Heart left ventricle (tissue), 16 donors: ENCODE measurements around the gene SAP30L. TPM values are rescaled to one million over a fixed set of nuclear protein-coding genes. Genes with fewer than 3 reads are reported as not detected.

Experiments
- ATAC-seq, 4 donors: fragments of 200-7000 bp; cut with Tn5 transposase; one replicate each; pipeline ENCODE4 v1.9.1; 2020 to 2022; ENCODE audit warnings: moderate library complexity in 4 of 4, mild to moderate bottlenecking in 3 of 4, moderate number of reproducible peaks in 1 of 4
- DNase-seq, 5 donors: peaks; one replicate each; pipeline ENCODE4 v3.0.0-alpha.2; 2020
- H3K27ac ChIP-seq, 12 donors: fragments of 200-600 bp; sonication (generic) in 4 of 12; one replicate each; pipeline versions ENCODE4 v1.5.0 to v1.8.0; 2016 to 2022; ENCODE audit warnings: mild to moderate bottlenecking in 2 of 12
- H3K27me3 ChIP-seq, 9 donors: fragments of 200-600 bp; sonication (generic) in 2 of 9; one replicate each; pipeline versions ENCODE4 v1.5.1 to v1.8.0; 2016 to 2022; ENCODE audit warnings: mild to moderate bottlenecking in 3 of 9
- H3K36me3 ChIP-seq, 9 donors: fragments of 200-600 bp; sonication (generic) in 2 of 9; one replicate each; pipeline versions ENCODE4 v1.5.0 to v1.8.0; 2018 to 2022; ENCODE audit warnings: mild to moderate bottlenecking in 2 of 9
- H3K4me1 ChIP-seq, 12 donors: fragments of 200-600 bp; sonication (generic) in 4 of 12; one replicate each; pipeline versions ENCODE4 v1.5.0 to v1.8.0; 2016 to 2022; ENCODE audit warnings: mild to moderate bottlenecking in 3 of 12
- H3K4me3 ChIP-seq, 12 donors: fragments of 200-600 bp; sonication (generic) in 4 of 12; one replicate each; pipeline versions ENCODE4 v1.5.0 to v1.8.0; 2017 to 2022; ENCODE audit warnings: mild to moderate bottlenecking in 9 of 12, moderate library complexity in 4 of 12
- H3K9me3 ChIP-seq, 12 donors: fragments of 200-600 bp; sonication (generic) in 4 of 12; one replicate each; pipeline versions ENCODE4 v1.5.0 to v1.8.0; 2016 to 2022; ENCODE audit warnings: mild to moderate bottlenecking in 1 of 12
- CTCF ChIP-seq, 12 donors: fragments of 200-600 bp; sonication (generic) in 4 of 12; IDR thresholded peaks; one replicate each; pipeline versions ENCODE4 v1.5.0 to v1.8.0; 2018 to 2022; ENCODE audit warnings: antibody characterized with exemption in 12 of 12, mild to moderate bottlenecking in 5 of 12
- POLR2A ChIP-seq, 2 donors: fragments of 450-650 bp; IDR thresholded peaks; one replicate each; pipeline ENCODE4 v1.6.1; 2017; ENCODE audit warnings: antibody characterized with exemption in 2 of 2, mild to moderate bottlenecking in 2 of 2, moderate library complexity in 2 of 2
- WGBS, 4 donors: extraction: QIAGEN DNeasy Blood & Tissue Kit in 2 of 4; methylation state at CpG; one replicate each; pipeline versions ENCODE4 v1.1.5 to v1.1.7; 2013 to 2018; 5-methylcytosine and 5-hydroxymethylcytosine counted together
- intact Hi-C, 10 donors: fragments of 100-400 bp; cut with DNase I; formaldehyde crosslinking; loops; one replicate each; pipeline versions ENCODE4 v1.11.1 to v1.14.2; 2022
- polyA plus RNA-seq, 2 donors: library from polyadenylated mRNA; stranded (reverse); fragments of 200-250 nt; gene quantifications; one replicate each; pipeline ENCODE4 v1.2.3, GENCODE V29; 2013
- total RNA-seq, 9 donors: library from RNA; depleted of rRNA in 2 of 9; stranded (reverse); fragments of >200 nt in 2 of 9; fragmentation: NEBNext Ultra II Directional in 3 of 9; extraction: Animal tissue kit (Norgen Biotek cat#: 25700) in 3 of 9; gene quantifications; one replicate each; pipeline versions ENCODE4 v1.1.0 to v1.2.4, GENCODE V29; 2016 to 2023
- donor health status: ischemic (EF 13 %, LVEDD 7.1; RV severe dilation, severe dysfunction).
- donor health status: healthy with polysubstance abuse.
- donor health status: DM: no; HTN: yes; CAD: no.
- donor health status: DM: no; HTN: no; CAD: no.
- donor health status: ischemic (EF 25% LVEDD 6.9; RV normal size, moderate dysfunction).
- donor health status: ischemic (EF 25% LVEDD 5.7; RV mildly dilated, moderate dysfunction).
- donor health status: healthy.
- donor health status: DM: yes; HTN: yes; CAD: no.
- donor health status: ischemic (EF 35%, LVEDD 5.7; RV mildly dilated, moderate dysfunction).
- donor health status: nonischemic (EF 11% LVEDD 7.7; RV severe dilation, severe dysfunction).
- donor health status: DM: yes; HTN: yes; CAD: no.
- donor health status: PGD.
- donor health status: ischemic (EF 29% LVEDD 5.4; RV normal size, mild dysfunction).
- donor health status: nonischemic (EF 23%, LVEDD 6.1; RV moderate dilation, normal function).

The SAP30L gene
- total and polyA plus RNA-seq, 11 donors = 19.7 to 55.5 (median 37.4) TPM

GRCh38 chr5:154400678-154401077 is 45.1 kb upstream of the SAP30L start:
- Histone ChIP-seq H3K27ac (no peak overlapping the region), H3K36me3 (no peaks in the 10 kb centered on the region), H3K4me3 (no peak overlapping the region), H3K27me3 (no peaks in the 10 kb centered on the region), H3K4me1 (peaks cover 0 to 17% (median 8%) of the 10 kb centered on the region in 12 donors), H3K9me3 (no peaks in the 10 kb centered on the region)
- intact Hi-C loops = loop anchor here in 7 of 10 donors (5.0 to 10.0 kb wide), 7 partner anchors 66 to 426 kb away; partner anchors contain the start of gene GALNT10 (in 1 of the 7)
- no peak for TF ChIP-seq POLR2A (IDR thresholded peaks at IDR 0.05)
- TF ChIP-seq CTCF (IDR thresholded peaks at IDR 0.05) = no peak
- DNase-seq = no peak
- ATAC-seq = no peak
- 74 to 82% (median 78%) methylated on average over 2 to 3 of the region's 3 CpGs for WGBS, 4 donors

- no peak overlapping the region for H3K27ac ChIP-seq
- no peak overlapping the region for H3K4me3 ChIP-seq
- TF ChIP-seq POLR2A (IDR thresholded peaks at IDR 0.05) = no peak
- no peak for TF ChIP-seq CTCF (IDR thresholded peaks at IDR 0.05)
- WGBS, 4 donors = 86 to 91% (median 87%) methylated on average over 5 of the region's 5 CpGs
- intact Hi-C loops = loop anchor here in 7 of 10 donors (5.0 to 10.0 kb wide), 7 partner anchors 67 to 427 kb away; partner anchors contain the start of gene GALNT10 (in 1 of the 7)
- H3K9me3 ChIP-seq = no peaks in the 10 kb centered on the region
- no peaks in the 10 kb centered on the region for H3K27me3 ChIP-seq
- H3K4me1 ChIP-seq = peaks cover 0 to 18% (median 8%) of the 10 kb centered on the region in 12 donors
- no peak for DNase-seq
- no peak for ATAC-seq
- H3K36me3 ChIP-seq = no peaks in the 10 kb centered on the region
Observed at GRCh38 chr5:154401355-154401754, 44.4 kb upstream of the SAP30L start.

- Histone ChIP-seq H3K36me3 (no peaks in the 10 kb centered on the region), H3K4me1 (peaks cover 0 to 18% (median 8%) of the 10 kb centered on the region in 12 donors), H3K4me3 (no peak overlapping the region), H3K9me3 (no peaks in the 10 kb centered on the region), H3K27me3 (no peaks in the 10 kb centered on the region), H3K27ac (no peak overlapping the region)
- intact Hi-C loops = loop anchor here in 7 of 10 donors (5.0 to 10.0 kb wide), 7 partner anchors 67 to 427 kb away; partner anchors contain the start of gene GALNT10 (in 1 of the 7)
- 93 to 98% (median 97%) methylated on average over 9 of the region's 9 CpGs for WGBS, 4 donors
- no peak for TF ChIP-seq POLR2A (IDR thresholded peaks at IDR 0.05)
- no peak for TF ChIP-seq CTCF (IDR thresholded peaks at IDR 0.05)
- ATAC-seq (no peak), DNase-seq (no peak)
Observed at GRCh38 chr5:154401931-154402330, 43.9 kb upstream of the SAP30L start.

GRCh38 chr5:154402611-154403010 is 43.2 kb upstream of the SAP30L start:
- TF ChIP-seq CTCF (IDR thresholded peaks at IDR 0.05) = no peak
- no peak for TF ChIP-seq POLR2A (IDR thresholded peaks at IDR 0.05)
- H3K27ac ChIP-seq = no peak overlapping the region
- no peak for ATAC-seq
- no peak for DNase-seq
- intact Hi-C loops = loop anchor here in 7 of 10 donors (5.0 to 10.0 kb wide), 7 partner anchors 68 to 428 kb away; partner anchors contain the start of gene GALNT10 (in 1 of the 7)
- no peak overlapping the region for H3K4me3 ChIP-seq
- peaks cover 0 to 14% (median 8%) of the 10 kb centered on the region in 12 donors for H3K4me1 ChIP-seq
- 90 to 94% (median 93%) methylated on average over 3 to 10 of the region's 10 CpGs for WGBS, 4 donors
- H3K36me3 ChIP-seq = no peaks in the 10 kb centered on the region
- H3K9me3 ChIP-seq = no peaks in the 10 kb centered on the region
- no peaks in the 10 kb centered on the region for H3K27me3 ChIP-seq
